HG02981 (cell line): ENCODE results near the gene PDE3B.
"Not testable (repeated sequence)": the region's sequence is repeated elsewhere in the genome, so short reads cannot be mapped to it uniquely, and the experiment has no call there.

Experiments used
- ATAC-seq: cut with Tn5 transposase; IDR thresholded peaks from one replicate; pipeline ENCODE4 v1.9.1; 2021; ENCODE audit warnings: mild to moderate bottlenecking, moderate library complexity; ENCODE audit not compliant: unreplicated experiment

The PDE3B gene

GRCh38 chr11:14673824-14674405 is 30.3 kb downstream of the PDE3B start:
- ATAC-seq = no peak

- no peak for ATAC-seq
Observed at GRCh38 chr11:14676068-14676467, 32.5 kb downstream of the PDE3B start.

- ATAC-seq = no peak
Observed at GRCh38 chr11:14677146-14677545, 33.5 kb downstream of the PDE3B start.

GRCh38 chr11:14678350-14678749 is 34.7 kb downstream of the PDE3B start:
- ATAC-seq = no peak

GRCh38 chr11:14679662-14680061 is 36.1 kb downstream of the PDE3B start:
- no peak for ATAC-seq

GRCh38 chr11:14684234-14684915 is 40.8 kb downstream of the PDE3B start:
- ATAC-seq = not testable (repeated sequence)

GRCh38 chr11:14687456-14687855 is 43.9 kb downstream of the PDE3B start:
- ATAC-seq = no peak

GRCh38 chr11:14687943-14688627 is 44.5 kb downstream of the PDE3B start:
- no peak for ATAC-seq

- not testable (repeated sequence) for ATAC-seq
Observed at GRCh38 chr11:14695656-14696055, 52.1 kb downstream of the PDE3B start.

- ATAC-seq = no peak
Observed at GRCh38 chr11:14698771-14699170, 55.2 kb downstream of the PDE3B start.

GRCh38 chr11:14700593-14700992 is 57.0 kb downstream of the PDE3B start:
- ATAC-seq = no peak

- ATAC-seq = no peak
Observed at GRCh38 chr11:14702760-14703159, 59.2 kb downstream of the PDE3B start.

GRCh38 chr11:14703731-14704130 is 60.1 kb downstream of the PDE3B start:
- ATAC-seq = no peak

- ATAC-seq = no peak
Observed at GRCh38 chr11:14705067-14705466, 61.5 kb downstream of the PDE3B start.

GRCh38 chr11:14713496-14714244 is 70.1 kb downstream of the PDE3B start:
- ATAC-seq = no peak

- not testable (repeated sequence) for ATAC-seq
Observed at GRCh38 chr11:14715669-14716068, 72.1 kb downstream of the PDE3B start.

- no peak for ATAC-seq
Observed at GRCh38 chr11:14722496-14722895, 78.9 kb downstream of the PDE3B start.

GRCh38 chr11:14725150-14725549 is 81.5 kb downstream of the PDE3B start:
- no peak for ATAC-seq

- ATAC-seq = no peak
Observed at GRCh38 chr11:14727215-14727614, 83.6 kb downstream of the PDE3B start.

GRCh38 chr11:14727746-14728145 is 84.1 kb downstream of the PDE3B start:
- ATAC-seq = no peak

- not testable (repeated sequence) for ATAC-seq
Observed at GRCh38 chr11:14740539-14740938, 96.9 kb downstream of the PDE3B start.
